H1 (cell line): Measurements from ENCODE around the gene B3GAT1. TPM values are rescaled to one million over a fixed set of nuclear protein-coding genes. Genes with fewer than 3 reads are reported as not detected.

Experiments
- ASH2L ChIP-seq: fragments of 200-600, 300-600 bp; sonication (generic); IDR thresholded peaks from one replicate; pipeline ENCODE4 v1.7.1; 2017; ENCODE audit warnings: low read length
- HDAC2 ChIP-seq, 2 experiments: fragments of 300-600 bp in 1 of 2; sonication (generic) in 1 of 2; IDR thresholded peaks; 2 replicates each; pipeline ENCODE4 v1.6.1; 2011 to 2012; ENCODE audit warnings: low read depth in 2 of 2, low read length in 2 of 2, mild to moderate bottlenecking in 2 of 2, moderate library complexity in 2 of 2, borderline replicate concordance in 1 of 2, inconsistent platforms in 1 of 2
- JUN ChIP-seq: IDR thresholded peaks from 2 replicates; pipeline ENCODE4 v1.6.1; 2011; ENCODE audit warnings: low read depth, mild to moderate bottlenecking, improper control_type of control experiment, low read length
- MAFK ChIP-seq: IDR thresholded peaks from 2 replicates; pipeline ENCODE4 v1.6.1; 2012; ENCODE audit warnings: low read depth, mild to moderate bottlenecking, improper control_type of control experiment, low read length
- NANOG ChIP-seq: IDR thresholded peaks from 2 replicates; pipeline ENCODE4 v1.6.1; 2011; ENCODE audit warnings: low read length, low read depth, mild to moderate bottlenecking, inconsistent platforms; ENCODE audit not compliant: insufficient read depth, poor library complexity, severe bottlenecking
- POLR2A ChIP-seq, 2 experiments: IDR thresholded peaks; 1 replicate in 1 of 2; 2 replicates in 1 of 2; pipeline ENCODE4 v1.6.1; 2011; ENCODE audit warnings: low read depth in 2 of 2, low read length in 2 of 2, mild to moderate bottlenecking in 2 of 2; ENCODE audit errors: control extremely low read depth in 1 of 2
- POLR2AphosphoS5 ChIP-seq: IDR thresholded peaks from 2 replicates; pipeline ENCODE4 v1.6.1; 2011; ENCODE audit warnings: low read depth, low read length
- RBBP5 ChIP-seq: IDR thresholded peaks from 2 replicates; pipeline ENCODE4 v1.7.1; 2012; ENCODE audit warnings: low read depth, mild to moderate bottlenecking, inconsistent platforms, low read length, moderate library complexity, borderline replicate concordance
- SIX5 ChIP-seq: IDR thresholded peaks from 2 replicates; pipeline ENCODE4 v1.6.1; 2011; ENCODE audit warnings: mild to moderate bottlenecking, low read depth, low read length
- TAF1 ChIP-seq: IDR thresholded peaks from 2 replicates; pipeline ENCODE4 v1.6.1; 2011; ENCODE audit warnings: mild to moderate bottlenecking, low read depth, low read length
- TAF7 ChIP-seq: optimal IDR thresholded peaks from 2 replicates; pipeline ENCODE3; 2011; ENCODE audit warnings: low read depth, mild to moderate bottlenecking, inconsistent platforms, low read length, moderate library complexity, borderline replicate concordance
- ZNF274 ChIP-seq: IDR thresholded peaks from 2 replicates; pipeline ENCODE4 v1.7.0; 2012; ENCODE audit warnings: low read length, borderline replicate concordance; ENCODE audit errors: extremely low read depth
- polyA plus RNA-seq, 7 experiments: library from polyadenylated mRNA; depleted of rRNA in 3 of 7; stranded (reverse) in 5 of 7; unstranded in 2 of 7; fragments of >200 nt in 5 of 7; fragments of 200-250 nt in 2 of 7; gene quantifications; 1 replicate in 5 of 7; 2 replicates in 1 of 7; 4 replicates in 1 of 7; pipeline versions ENCODE4 v1.2.1 to v1.2.3, GENCODE V29; 2011 to 2013; ENCODE audit warnings: missing spikeins in 2 of 7, mixed read lengths in 2 of 7
- total RNA-seq: library from RNA; stranded (reverse); fragmentation: NEBNext Ultra II Directional; extraction: Animal tissue kit (Norgen Biotek cat#: 25700); gene quantifications from 2 replicates; pipeline ENCODE4 v1.2.1, GENCODE V29; 2021
- TF ChIP-seq, protein P1 (sequence below): fragments of 300-600 bp; sonication (generic); IDR thresholded peaks from 2 replicates; pipeline ENCODE4 v1.7.1; 2012; ENCODE audit warnings: low read length, moderate library complexity, mild to moderate bottlenecking, inconsistent platforms; ENCODE audit not compliant: insufficient replicate concordance

B3GAT1 gene
- total and polyA plus RNA-seq, 2 of the 8 experiments (the other 6 are each of a cell fraction or from before 2014, with no cell fraction given) = 19.7 to 32.4 TPM

DNA sequence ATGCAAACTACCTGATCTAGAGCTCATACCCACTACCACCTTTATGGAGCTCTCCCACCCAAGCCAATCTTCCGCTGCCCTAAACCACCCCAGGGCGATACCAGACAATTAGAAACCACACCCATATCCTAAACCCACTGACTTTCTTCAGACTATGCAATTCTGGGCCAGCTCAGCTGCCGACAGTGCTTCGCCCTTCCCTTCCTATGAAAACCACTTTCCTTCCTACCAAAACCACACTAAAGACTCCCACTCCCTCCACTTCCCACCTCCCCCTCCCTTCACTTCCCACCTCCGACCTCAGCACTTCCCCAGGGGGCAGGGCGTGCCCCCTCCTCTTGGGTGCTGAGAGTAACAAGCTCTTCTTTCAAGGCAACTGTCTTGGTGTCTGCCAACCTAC is 25.1 kb downstream of the B3GAT1 start (continued):
- TF ChIP-seq, protein P1, sequence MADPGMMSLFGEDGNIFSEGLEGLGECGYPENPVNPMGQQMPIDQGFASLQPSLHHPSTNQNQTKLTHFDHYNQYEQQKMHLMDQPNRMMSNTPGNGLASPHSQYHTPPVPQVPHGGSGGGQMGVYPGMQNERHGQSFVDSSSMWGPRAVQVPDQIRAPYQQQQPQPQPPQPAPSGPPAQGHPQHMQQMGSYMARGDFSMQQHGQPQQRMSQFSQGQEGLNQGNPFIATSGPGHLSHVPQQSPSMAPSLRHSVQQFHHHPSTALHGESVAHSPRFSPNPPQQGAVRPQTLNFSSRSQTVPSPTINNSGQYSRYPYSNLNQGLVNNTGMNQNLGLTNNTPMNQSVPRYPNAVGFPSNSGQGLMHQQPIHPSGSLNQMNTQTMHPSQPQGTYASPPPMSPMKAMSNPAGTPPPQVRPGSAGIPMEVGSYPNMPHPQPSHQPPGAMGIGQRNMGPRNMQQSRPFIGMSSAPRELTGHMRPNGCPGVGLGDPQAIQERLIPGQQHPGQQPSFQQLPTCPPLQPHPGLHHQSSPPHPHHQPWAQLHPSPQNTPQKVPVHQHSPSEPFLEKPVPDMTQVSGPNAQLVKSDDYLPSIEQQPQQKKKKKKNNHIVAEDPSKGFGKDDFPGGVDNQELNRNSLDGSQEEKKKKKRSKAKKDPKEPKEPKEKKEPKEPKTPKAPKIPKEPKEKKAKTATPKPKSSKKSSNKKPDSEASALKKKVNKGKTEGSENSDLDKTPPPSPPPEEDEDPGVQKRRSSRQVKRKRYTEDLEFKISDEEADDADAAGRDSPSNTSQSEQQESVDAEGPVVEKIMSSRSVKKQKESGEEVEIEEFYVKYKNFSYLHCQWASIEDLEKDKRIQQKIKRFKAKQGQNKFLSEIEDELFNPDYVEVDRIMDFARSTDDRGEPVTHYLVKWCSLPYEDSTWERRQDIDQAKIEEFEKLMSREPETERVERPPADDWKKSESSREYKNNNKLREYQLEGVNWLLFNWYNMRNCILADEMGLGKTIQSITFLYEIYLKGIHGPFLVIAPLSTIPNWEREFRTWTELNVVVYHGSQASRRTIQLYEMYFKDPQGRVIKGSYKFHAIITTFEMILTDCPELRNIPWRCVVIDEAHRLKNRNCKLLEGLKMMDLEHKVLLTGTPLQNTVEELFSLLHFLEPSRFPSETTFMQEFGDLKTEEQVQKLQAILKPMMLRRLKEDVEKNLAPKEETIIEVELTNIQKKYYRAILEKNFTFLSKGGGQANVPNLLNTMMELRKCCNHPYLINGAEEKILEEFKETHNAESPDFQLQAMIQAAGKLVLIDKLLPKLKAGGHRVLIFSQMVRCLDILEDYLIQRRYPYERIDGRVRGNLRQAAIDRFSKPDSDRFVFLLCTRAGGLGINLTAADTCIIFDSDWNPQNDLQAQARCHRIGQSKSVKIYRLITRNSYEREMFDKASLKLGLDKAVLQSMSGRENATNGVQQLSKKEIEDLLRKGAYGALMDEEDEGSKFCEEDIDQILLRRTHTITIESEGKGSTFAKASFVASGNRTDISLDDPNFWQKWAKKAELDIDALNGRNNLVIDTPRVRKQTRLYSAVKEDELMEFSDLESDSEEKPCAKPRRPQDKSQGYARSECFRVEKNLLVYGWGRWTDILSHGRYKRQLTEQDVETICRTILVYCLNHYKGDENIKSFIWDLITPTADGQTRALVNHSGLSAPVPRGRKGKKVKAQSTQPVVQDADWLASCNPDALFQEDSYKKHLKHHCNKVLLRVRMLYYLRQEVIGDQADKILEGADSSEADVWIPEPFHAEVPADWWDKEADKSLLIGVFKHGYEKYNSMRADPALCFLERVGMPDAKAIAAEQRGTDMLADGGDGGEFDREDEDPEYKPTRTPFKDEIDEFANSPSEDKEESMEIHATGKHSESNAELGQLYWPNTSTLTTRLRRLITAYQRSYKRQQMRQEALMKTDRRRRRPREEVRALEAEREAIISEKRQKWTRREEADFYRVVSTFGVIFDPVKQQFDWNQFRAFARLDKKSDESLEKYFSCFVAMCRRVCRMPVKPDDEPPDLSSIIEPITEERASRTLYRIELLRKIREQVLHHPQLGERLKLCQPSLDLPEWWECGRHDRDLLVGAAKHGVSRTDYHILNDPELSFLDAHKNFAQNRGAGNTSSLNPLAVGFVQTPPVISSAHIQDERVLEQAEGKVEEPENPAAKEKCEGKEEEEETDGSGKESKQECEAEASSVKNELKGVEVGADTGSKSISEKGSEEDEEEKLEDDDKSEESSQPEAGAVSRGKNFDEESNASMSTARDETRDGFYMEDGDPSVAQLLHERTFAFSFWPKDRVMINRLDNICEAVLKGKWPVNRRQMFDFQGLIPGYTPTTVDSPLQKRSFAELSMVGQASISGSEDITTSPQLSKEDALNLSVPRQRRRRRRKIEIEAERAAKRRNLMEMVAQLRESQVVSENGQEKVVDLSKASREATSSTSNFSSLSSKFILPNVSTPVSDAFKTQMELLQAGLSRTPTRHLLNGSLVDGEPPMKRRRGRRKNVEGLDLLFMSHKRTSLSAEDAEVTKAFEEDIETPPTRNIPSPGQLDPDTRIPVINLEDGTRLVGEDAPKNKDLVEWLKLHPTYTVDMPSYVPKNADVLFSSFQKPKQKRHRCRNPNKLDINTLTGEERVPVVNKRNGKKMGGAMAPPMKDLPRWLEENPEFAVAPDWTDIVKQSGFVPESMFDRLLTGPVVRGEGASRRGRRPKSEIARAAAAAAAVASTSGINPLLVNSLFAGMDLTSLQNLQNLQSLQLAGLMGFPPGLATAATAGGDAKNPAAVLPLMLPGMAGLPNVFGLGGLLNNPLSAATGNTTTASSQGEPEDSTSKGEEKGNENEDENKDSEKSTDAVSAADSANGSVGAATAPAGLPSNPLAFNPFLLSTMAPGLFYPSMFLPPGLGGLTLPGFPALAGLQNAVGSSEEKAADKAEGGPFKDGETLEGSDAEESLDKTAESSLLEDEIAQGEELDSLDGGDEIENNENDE = no peak
- no peak for TF ChIP-seq ZNF274
- TF ChIP-seq MAFK = no peak
- TF ChIP-seq SIX5 = no peak
- no peak for TF ChIP-seq NANOG
- TF ChIP-seq HDAC2 (IDR thresholded peaks at IDR 0.05; ENCODE audit: borderline replicate concordance in 1 of 2, low read depth in 2 of 2, low read length in 2 of 2) = no peak
- TF ChIP-seq RBBP5 = no peak
- TF ChIP-seq TAF1 = no peak
- no peak for TF ChIP-seq POLR2AphosphoS5
- TF ChIP-seq TAF7 = no peak
- TF ChIP-seq JUN = no peak
- TF ChIP-seq POLR2A (IDR thresholded peaks at IDR 0.05; ENCODE audit: control extremely low read depth in 1 of 2, low read depth in 2 of 2, low read length in 2 of 2) = no peak
- no peak for TF ChIP-seq ASH2L
